Coronary artery (tissue), 2 donors: ENCODE measurements around the gene CCBE1.
"Not testable (repeated sequence)": the region's sequence is repeated elsewhere in the genome, so short reads cannot be mapped to it uniquely, and the experiment has no call there.

ENCODE experiments used
- DNase-seq: peaks from one replicate; pipeline ENCODE4 v3.0.0-alpha.2; 2017; ENCODE audit warnings: low spot score
- H3K27ac ChIP-seq, 2 donors: fragments of 200-600 bp; sonication (generic); one replicate each; pipeline ENCODE4 v1.5.1; 2016 to 2019
- H3K4me3 ChIP-seq: fragments of 200-600 bp; sonication (generic); 2 replicates; pipeline ENCODE4 v1.5.1; 2016; ENCODE audit warnings: mild to moderate bottlenecking, moderate library complexity
- CTCF ChIP-seq: fragments of 200-600 bp; sonication (generic); IDR thresholded peaks from one replicate; pipeline ENCODE4 v1.5.1; 2019; ENCODE audit warnings: antibody characterized with exemption

Gene CCBE1

GRCh38 chr18:59672235-59672711 is 24.9 kb downstream of the CCBE1 start:
- no peak overlapping the region for H3K27ac ChIP-seq
- no peak overlapping the region for H3K4me3 ChIP-seq
- no peak for DNase-seq
- no peak for TF ChIP-seq CTCF

GRCh38 chr18:59671551-59671950 is 25.7 kb downstream of the CCBE1 start:
- no peak for TF ChIP-seq CTCF
- no peak overlapping the region for H3K4me3 ChIP-seq
- no peak overlapping the region for H3K27ac ChIP-seq
- no peak for DNase-seq

GRCh38 chr18:59669872-59670657 is 27.2 kb downstream of the CCBE1 start:
- no peak for DNase-seq
- Histone ChIP-seq H3K4me3 (no peak overlapping the region), H3K27ac (no peak overlapping the region)
- TF ChIP-seq CTCF: no peak

GRCh38 chr18:59667488-59667887 is 29.7 kb downstream of the CCBE1 start:
- no peak for TF ChIP-seq CTCF
- DNase-seq: no peak
- H3K27ac ChIP-seq: no peak overlapping the region

GRCh38 chr18:59666007-59666402 is 31.2 kb downstream of the CCBE1 start:
- not testable (repeated sequence) for H3K4me3 ChIP-seq, DNase-seq, H3K27ac ChIP-seq

More at GRCh38 chr18:59667488-59667887, 29.7 kb downstream of the CCBE1 start:
- no peak overlapping the region for H3K4me3 ChIP-seq

- no peak for DNase-seq
- no peak overlapping the region for H3K4me3 ChIP-seq
- no peak overlapping the region for H3K27ac ChIP-seq
- no peak for TF ChIP-seq CTCF
These were observed 31.9 kb downstream of the CCBE1 start for GRCh38 chr18:59665057-59666006.

- Histone ChIP-seq H3K27ac (no peak overlapping the region), H3K4me3 (no peak overlapping the region)
- TF ChIP-seq CTCF: no peak
- DNase-seq: no peak
These were observed 32.9 kb downstream of the CCBE1 start for GRCh38 chr18:59664329-59664728.
